SK-N-SH (cell line): ENCODE results near the gene MAPK9. TPM values are rescaled to one million over a fixed set of nuclear protein-coding genes. Genes with fewer than 3 reads are reported as not detected.
"Not testable (repeated sequence)": the region's sequence is repeated elsewhere in the genome, so short reads cannot be mapped to it uniquely, and the experiment has no call there.

ENCODE experiments used
- CTCF ChIA-PET: fragments of 300-600, 350-600 bp; formaldehyde crosslinking; extraction: SDS; loops from one replicate; lab custom pipeline; 2021; lab: Yijun Ruan, JAX
- POLR2A ChIA-PET: fragments of 350-600 bp; sonication (Branson Sonifier 250); formaldehyde crosslinking; extraction: SDS; loops from one replicate; lab custom pipeline; 2020; ENCODE audit warnings: antibody characterized with exemption, inconsistent platforms; lab: Yijun Ruan, JAX
- DNase-seq: peaks from one replicate; pipeline ENCODE4 v3.0.0; 2012
- H2AFZ ChIP-seq: fragments of 200-600 bp; sonication (generic); 2 replicates; pipeline ENCODE4 v1.8.1; 2016; ENCODE audit warnings: antibody characterized with exemption, mild to moderate bottlenecking, low read depth
- H3F3A ChIP-seq: fragments of 200-600 bp; sonication (generic); replicated peaks from 2 replicates; pipeline ENCODE3; 2016; ENCODE audit warnings: antibody characterized with exemption, mild to moderate bottlenecking; ENCODE audit not compliant: insufficient read depth
- H3K27ac ChIP-seq, 2 experiments: fragments of 200-500 bp in 1 of 2; fragments of 200-600 bp in 1 of 2; sonication (Bioruptor generic) in 1 of 2; sonication (generic), shearing (Covaris generic) in 1 of 2; 2 replicates each; pipeline versions ENCODE4 v1.5.1 to v1.6.1; 2014 to 2016; ENCODE audit warnings: low read depth in 2 of 2, inconsistent platforms in 1 of 2, low read length in 1 of 2, mild to moderate bottlenecking in 1 of 2, mixed read lengths in 1 of 2
- H3K27me3 ChIP-seq: fragments of 200-600 bp; sonication (generic), shearing (Covaris generic); 2 replicates; pipeline ENCODE4 v1.6.1; 2016; ENCODE audit warnings: mixed run types; ENCODE audit not compliant: insufficient read depth
- H3K36me3 ChIP-seq, 2 experiments: fragments of 200-500 bp in 1 of 2; fragments of 200-600 bp in 1 of 2; sonication (Bioruptor generic) in 1 of 2; sonication (generic) in 1 of 2; replicated peaks in 1 of 2; 2 replicates each; pipeline versions ENCODE3 to v1.5.1; 2014 to 2016; ENCODE audit warnings: low read length in 1 of 2, mild to moderate bottlenecking in 1 of 2; ENCODE audit not compliant: insufficient read depth in 2 of 2, control insufficient read depth in 1 of 2
- H3K4me1 ChIP-seq, 2 experiments: fragments of 200-500 bp in 1 of 2; fragments of 200-600 bp in 1 of 2; sonication (Bioruptor generic) in 1 of 2; sonication (generic), shearing (Covaris generic) in 1 of 2; 2 replicates each; pipeline versions ENCODE4 v1.5.1 to v1.6.1; 2014 to 2016; ENCODE audit warnings: low read depth in 1 of 2, low read length in 1 of 2, mixed run types in 1 of 2; ENCODE audit not compliant: insufficient read depth in 2 of 2, control insufficient read depth in 1 of 2
- H3K4me2 ChIP-seq: fragments of 200-600 bp; sonication (generic), shearing (Covaris generic); 2 replicates; pipeline ENCODE4 v1.6.1; 2017; ENCODE audit warnings: mixed run types
- H3K4me3 ChIP-seq, 2 experiments: fragments of 200-500 bp in 1 of 2; fragments of 200-600 bp in 1 of 2; sonication (Bioruptor generic) in 1 of 2; sonication (generic), shearing (Covaris generic) in 1 of 2; 2 replicates each; pipeline versions ENCODE4 v1.5.1 to v1.8.1; 2014 to 2016; ENCODE audit warnings: low read depth in 2 of 2, inconsistent platforms in 1 of 2, low read length in 1 of 2, mild to moderate bottlenecking in 1 of 2, mixed read lengths in 1 of 2, moderate library complexity in 1 of 2
- H3K79me2 ChIP-seq: fragments of 200-600 bp; sonication (generic); 2 replicates; pipeline ENCODE4 v1.8.1; 2017; ENCODE audit warnings: mild to moderate bottlenecking; ENCODE audit not compliant: insufficient read depth
- H3K9ac ChIP-seq: fragments of 200-600 bp; sonication (generic); 2 replicates; pipeline ENCODE4 v1.6.1; 2017; ENCODE audit warnings: mixed run types
- H3K9me2 ChIP-seq: fragments of 200-600 bp; sonication (generic); 2 replicates; pipeline ENCODE4 v1.6.1; 2017; ENCODE audit warnings: mixed run types
- H3K9me3 ChIP-seq: fragments of 200-600 bp; sonication (generic); 2 replicates; pipeline ENCODE4 v1.6.1; 2017; ENCODE audit warnings: mixed run types, mild to moderate bottlenecking, moderate library complexity
- H4K20me1 ChIP-seq: fragments of 200-600 bp; sonication (generic); 2 replicates; pipeline ENCODE4 v1.6.1; 2017; ENCODE audit warnings: mild to moderate bottlenecking, mixed run types; ENCODE audit not compliant: insufficient read depth
- EZH2phosphoT487 ChIP-seq: fragments of 200-600 bp; sonication (generic); IDR thresholded peaks from 2 replicates; pipeline ENCODE4 v1.6.1; 2017; ENCODE audit warnings: low read depth, mixed run types, mild to moderate bottlenecking, antibody characterized with exemption, moderate library complexity, borderline replicate concordance
- FOXM1 ChIP-seq: IDR thresholded peaks from 2 replicates; pipeline ENCODE4 v1.4.0; 2012; ENCODE audit warnings: low read depth, mild to moderate bottlenecking
- JUND ChIP-seq: IDR thresholded peaks from 2 replicates; pipeline ENCODE4 v1.4.0; 2012
- MEF2A ChIP-seq: IDR thresholded peaks from 2 replicates; pipeline ENCODE4 v1.4.0; 2012; ENCODE audit warnings: low read depth, borderline replicate concordance
- MXI1 ChIP-seq: IDR thresholded peaks from 2 replicates; pipeline ENCODE4 v1.6.1; 2012; ENCODE audit warnings: mild to moderate bottlenecking, low read depth, low read length, improper control_type of control experiment
- NRF1 ChIP-seq: IDR thresholded peaks from 2 replicates; pipeline ENCODE4 v1.6.1; 2012; ENCODE audit warnings: low read depth, mild to moderate bottlenecking, low read length
- RAD21 ChIP-seq: IDR thresholded peaks from 2 replicates; pipeline ENCODE4 v1.6.1; 2012; ENCODE audit warnings: mild to moderate bottlenecking, low read length
- SMC3 ChIP-seq: IDR thresholded peaks from 2 replicates; pipeline ENCODE4 v1.6.1; 2012; ENCODE audit warnings: low read depth, low read length, improper control_type of control experiment
- TAF1 ChIP-seq: IDR thresholded peaks from 2 replicates; pipeline ENCODE4 v1.6.1; 2012; ENCODE audit warnings: low read depth, mild to moderate bottlenecking, low read length, moderate library complexity, borderline replicate concordance
- YY1 ChIP-seq: IDR thresholded peaks from 2 replicates; pipeline ENCODE4 v1.4.0; 2012; ENCODE audit warnings: low read depth, mild to moderate bottlenecking
- WGBS: methylation state at CpG from one replicate; pipeline ENCODE4 v1.1.6; 2017; ENCODE audit warnings: low lambda C conversion rate; 5-methylcytosine and 5-hydroxymethylcytosine counted together
- polyA plus RNA-seq, 3 experiments: library from polyadenylated mRNA; depleted of rRNA; stranded (reverse); fragments of >200 nt; gene quantifications; 2 replicates each; pipeline ENCODE4 v1.2.3, GENCODE V29; 2012
- TF ChIP-seq, protein P1 (sequence below): IDR thresholded peaks from 2 replicates; pipeline ENCODE4 v1.4.0; 2012; ENCODE audit warnings: low read depth
- TF ChIP-seq, protein P2 (sequence below): fragments of 150-350 bp; IDR thresholded peaks from 2 replicates; pipeline ENCODE4 v1.6.1; 2017; ENCODE audit warnings: antibody characterized with exemption, low read length, low read depth, borderline replicate concordance

The MAPK9 gene
- polyA plus RNA-seq, 1 of the 3 experiments (the other 2 are of a cell fraction): 23.9 TPM

DNA sequence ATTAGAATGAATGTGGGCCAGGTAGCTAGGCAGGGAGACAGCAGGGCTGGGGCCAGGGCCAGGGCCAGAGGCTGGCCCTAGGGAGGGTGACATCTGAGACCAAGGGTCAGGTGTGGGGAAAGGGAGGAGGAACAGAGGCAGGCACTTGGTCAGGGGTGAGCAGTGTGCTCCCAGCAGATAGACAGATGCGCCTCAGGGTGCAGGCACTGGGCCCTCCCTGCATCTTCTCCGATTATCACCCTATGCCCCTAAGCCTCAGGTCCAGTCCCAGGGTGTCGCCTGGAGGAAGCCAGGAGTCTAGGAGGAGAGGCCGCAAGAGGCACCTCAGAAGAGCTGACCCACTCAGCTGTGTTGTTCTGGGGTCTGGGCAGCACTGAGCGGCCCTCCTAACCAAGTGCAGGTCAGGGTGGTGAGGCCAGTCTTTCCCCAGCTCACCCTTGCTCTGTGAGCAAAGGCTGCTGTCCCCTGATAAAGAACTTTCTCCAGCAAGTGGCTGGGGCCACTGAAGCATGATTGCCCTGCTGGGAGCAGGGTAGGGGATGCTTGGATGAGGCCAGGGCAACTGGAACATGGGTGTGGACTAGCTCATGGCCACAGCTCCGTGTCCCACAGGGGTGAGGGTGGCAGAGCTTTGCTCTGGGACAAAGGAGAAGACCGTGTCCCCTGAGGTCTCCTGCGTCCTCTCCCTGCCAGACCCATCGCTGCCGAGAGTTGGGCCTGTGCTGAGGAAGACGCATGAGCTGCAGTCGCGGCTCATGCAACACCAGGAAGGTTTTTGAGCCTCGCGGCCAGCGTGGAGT is 80.7 kb downstream of the MAPK9 start:
- CTCF ChIA-PET: interaction anchor here (0.8 to 4.9 kb wide), 9 partner anchors 8 to 260 kb away, joined by 3 to 69 read pairs (median 9); no protein-coding TSS in a partner anchor
- H3K9ac ChIP-seq: no peak overlapping the region
- H3F3A ChIP-seq: no peaks in the 10 kb centered on the region
- no peaks in the 10 kb centered on the region for H3K9me2 ChIP-seq
- POLR2A ChIA-PET: no interaction called here
- H3K27me3 ChIP-seq: no peaks in the 10 kb centered on the region; the same call in 1 of the 2 replicates
- H3K9me3 ChIP-seq: no peaks in the 10 kb centered on the region
- DNase-seq: no peak
- no peak overlapping the region for H3K4me3 ChIP-seq
- no peak overlapping the region for H2AFZ ChIP-seq
- H3K4me1 ChIP-seq: peaks cover 0 to 19% of the 10 kb centered on the region in 2 experiments; a peak in 1 of 4 replicates
- H3K27ac ChIP-seq: no peak overlapping the region
- H3K36me3 ChIP-seq: no peaks in the 10 kb centered on the region
- TF ChIP-seq, protein P1, sequence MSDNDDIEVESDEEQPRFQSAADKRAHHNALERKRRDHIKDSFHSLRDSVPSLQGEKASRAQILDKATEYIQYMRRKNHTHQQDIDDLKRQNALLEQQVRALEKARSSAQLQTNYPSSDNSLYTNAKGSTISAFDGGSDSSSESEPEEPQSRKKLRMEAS: no peak
- no peak for TF ChIP-seq MEF2A
- no peak for TF ChIP-seq YY1
- H4K20me1 ChIP-seq: no peaks in the 10 kb centered on the region
- H3K79me2 ChIP-seq: no peaks in the 10 kb centered on the region
- 83% methylated on average over 1 of the region's 16 CpGs for WGBS
- H3K4me2 ChIP-seq: no peak overlapping the region

- H3K9ac ChIP-seq, H3K9me3 ChIP-seq, H3K4me3 ChIP-seq, H3K79me2 ChIP-seq, DNase-seq, H3F3A ChIP-seq, H3K4me2 ChIP-seq, H3K27ac ChIP-seq, H3K9me2 ChIP-seq, H3K27me3 ChIP-seq, H3K36me3 ChIP-seq, H2AFZ ChIP-seq, POLR2A ChIA-PET, H4K20me1 ChIP-seq: not testable (repeated sequence)
- H3K4me1 ChIP-seq: peaks cover 0 to 19% of the 10 kb centered on the region in 2 experiments; a peak in 1 of 4 replicates
- 68% methylated on average over 10 of the region's 12 CpGs for WGBS
- CTCF ChIA-PET: interaction anchor here (0.8 to 4.9 kb wide), 18 partner anchors 9 to 142 kb away, joined by 3 to 69 read pairs (median 8); no protein-coding TSS in a partner anchor
Measured at GRCh38 chr5:180210077-180210476, 81.8 kb downstream of the MAPK9 start.

GRCh38 chr5:180209137-180209581 is 82.7 kb downstream of the MAPK9 start, which contains the start of gene RASGEF1C:
RASGEF1C (minus strand) TSS chr5:180209211; CDS start chr5:180138052, 71,159 bp downstream.
- no peaks in the 10 kb centered on the region for H3K36me3 ChIP-seq
- no peaks in the 10 kb centered on the region; the same call in 1 of the 2 replicates for H3K27me3 ChIP-seq
- no peaks in the 10 kb centered on the region for H4K20me1 ChIP-seq
- no peaks in the 10 kb centered on the region for H3K79me2 ChIP-seq
- H3K9ac ChIP-seq: no peak within 1 kb of the TSS
- POLR2A ChIA-PET: no interaction called here
- H3K27ac ChIP-seq: no peak within 1 kb of the TSS
- no peaks in the 10 kb centered on the region for H3F3A ChIP-seq
- DNase-seq: peak; percentile 97
- peak within 1 kb of the TSS; percentile 71 for H3K4me2 ChIP-seq
- H3K9me2 ChIP-seq: no peaks in the 10 kb centered on the region
- peak within 1 kb of the TSS; percentile 23 to 48; a peak in 3 of 4 replicates for H3K4me3 ChIP-seq
- H3K9me3 ChIP-seq: no peaks in the 10 kb centered on the region
- no peak within 1 kb of the TSS for H2AFZ ChIP-seq
- CTCF ChIA-PET: interaction anchor here (0.5 to 4.9 kb wide), 46 partner anchors 8 to 355 kb away, joined by 3 to 69 read pairs (median 5); no protein-coding TSS in a partner anchor
- peaks cover 0 to 19% of the 10 kb centered on the region in 2 experiments; a peak in 1 of 4 replicates for H3K4me1 ChIP-seq
- WGBS: 0% methylated on average over 1 of the region's 55 CpGs
- TF ChIP-seq TAF1 (no peak), MXI1 (no peak), EZH2phosphoT487 (no peak), NRF1 (no peak), JUND (no peak), FOXM1 (no peak), RAD21 (peak; percentile 41), SMC3 (peak; percentile 47; the same call in 1 of the 2 replicates)
- TF ChIP-seq, protein P2, sequence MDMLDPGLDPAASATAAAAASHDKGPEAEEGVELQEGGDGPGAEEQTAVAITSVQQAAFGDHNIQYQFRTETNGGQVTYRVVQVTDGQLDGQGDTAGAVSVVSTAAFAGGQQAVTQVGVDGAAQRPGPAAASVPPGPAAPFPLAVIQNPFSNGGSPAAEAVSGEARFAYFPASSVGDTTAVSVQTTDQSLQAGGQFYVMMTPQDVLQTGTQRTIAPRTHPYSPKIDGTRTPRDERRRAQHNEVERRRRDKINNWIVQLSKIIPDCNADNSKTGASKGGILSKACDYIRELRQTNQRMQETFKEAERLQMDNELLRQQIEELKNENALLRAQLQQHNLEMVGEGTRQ: no peak
